ENCODE data around the gene WDFY4. TPM values are rescaled to one million over a fixed set of nuclear protein-coding genes. Genes with fewer than 3 reads are reported as not detected.

WDFY4 gene
- total and polyA plus RNA-seq, 4 donors = 4.6 to 26.9 (median 13.5) TPM

DNA sequence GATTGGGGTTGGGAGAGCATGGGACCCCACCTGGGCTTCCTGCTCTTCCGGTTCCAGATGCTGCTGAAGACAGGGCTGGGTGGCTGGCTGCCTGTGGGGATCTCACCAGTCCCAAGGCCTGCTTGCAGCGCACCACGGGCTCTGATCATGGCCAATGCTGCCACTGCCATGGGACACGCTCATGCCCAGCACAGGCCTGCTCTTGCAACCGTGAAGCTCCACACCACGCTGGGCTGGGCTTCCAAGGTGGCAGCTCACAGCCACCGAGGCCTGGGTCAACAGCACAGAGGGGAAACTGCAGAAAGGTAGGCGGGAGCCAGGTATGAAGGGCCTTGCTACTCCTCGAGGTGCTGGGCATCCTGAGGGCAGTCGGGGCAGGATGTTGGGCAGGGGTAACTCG lies 327.1 kb downstream of the WDFY4 start:
- 93 to 94% methylated on average over 11 of the region's 11 CpGs for WGBS, 2 donors
- no peak overlapping the region for H3K27ac ChIP-seq (ENCODE audit: low read depth in 1 of 2, low read length in 1 of 2)

DNA sequence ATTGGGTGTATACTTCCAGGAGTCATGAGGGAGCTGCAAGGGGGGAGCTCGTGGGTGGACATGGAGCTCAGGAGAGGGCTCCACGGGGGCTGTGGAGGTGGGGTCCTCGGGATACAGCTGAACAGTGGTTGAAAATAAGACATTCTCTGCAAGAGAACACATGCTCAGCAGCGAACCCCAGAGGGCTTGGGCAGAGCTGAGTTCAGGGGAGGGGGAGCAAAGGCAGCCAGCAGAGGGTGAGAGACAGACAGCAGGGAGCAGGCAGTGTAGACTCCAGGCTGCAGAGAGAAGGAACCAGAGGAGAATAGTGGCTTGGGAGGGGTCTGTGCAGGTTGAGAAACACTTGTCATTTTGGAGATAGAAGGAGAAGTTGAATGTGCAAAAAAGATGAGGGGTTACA lies 327.9 kb downstream of the WDFY4 start:
- H3K9me3 ChIP-seq (ENCODE audit: control insufficient read depth in 4 of 4, insufficient read depth in 3 of 4, low read length in 3 of 4) = no peaks in the 10 kb centered on the region
- DNase-seq (no peak), ATAC-seq (ENCODE audit: insufficient read depth, low FRiP score) (no peak)
- TF ChIP-seq, protein P1, sequence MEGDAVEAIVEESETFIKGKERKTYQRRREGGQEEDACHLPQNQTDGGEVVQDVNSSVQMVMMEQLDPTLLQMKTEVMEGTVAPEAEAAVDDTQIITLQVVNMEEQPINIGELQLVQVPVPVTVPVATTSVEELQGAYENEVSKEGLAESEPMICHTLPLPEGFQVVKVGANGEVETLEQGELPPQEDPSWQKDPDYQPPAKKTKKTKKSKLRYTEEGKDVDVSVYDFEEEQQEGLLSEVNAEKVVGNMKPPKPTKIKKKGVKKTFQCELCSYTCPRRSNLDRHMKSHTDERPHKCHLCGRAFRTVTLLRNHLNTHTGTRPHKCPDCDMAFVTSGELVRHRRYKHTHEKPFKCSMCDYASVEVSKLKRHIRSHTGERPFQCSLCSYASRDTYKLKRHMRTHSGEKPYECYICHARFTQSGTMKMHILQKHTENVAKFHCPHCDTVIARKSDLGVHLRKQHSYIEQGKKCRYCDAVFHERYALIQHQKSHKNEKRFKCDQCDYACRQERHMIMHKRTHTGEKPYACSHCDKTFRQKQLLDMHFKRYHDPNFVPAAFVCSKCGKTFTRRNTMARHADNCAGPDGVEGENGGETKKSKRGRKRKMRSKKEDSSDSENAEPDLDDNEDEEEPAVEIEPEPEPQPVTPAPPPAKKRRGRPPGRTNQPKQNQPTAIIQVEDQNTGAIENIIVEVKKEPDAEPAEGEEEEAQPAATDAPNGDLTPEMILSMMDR (IDR thresholded peaks at IDR 0.05; ENCODE audit: control extremely low read depth, extremely low read depth) = no peak
- no peak overlapping the region for H3K4me3 ChIP-seq
- 74 to 82% methylated on average over 4 of the region's 4 CpGs for WGBS, 2 donors
- no peak overlapping the region for H3K9ac ChIP-seq (ENCODE audit: insufficient read depth in 1 of 2, low read length in 2 of 2)
- no peak overlapping the region for H3K27ac ChIP-seq (ENCODE audit: low read depth in 1 of 2, low read length in 1 of 2)
- peaks cover 0 to 6% (median 1%) of the 10 kb centered on the region in 4 donors for H3K36me3 ChIP-seq (ENCODE audit: control insufficient read depth in 4 of 4, insufficient read depth in 4 of 4, low read length in 4 of 4)
- H3K27me3 ChIP-seq (ENCODE audit: control insufficient read depth in 3 of 3, insufficient read depth in 3 of 3, low read length in 2 of 3) = no peaks in the 10 kb centered on the region
- peaks cover 2 to 39% (median 11%) of the 10 kb centered on the region in 5 donors for H3K4me1 ChIP-seq (ENCODE audit: control insufficient read depth in 5 of 5, insufficient read depth in 5 of 5, low read length in 5 of 5)

More for the DNA sequence above, 327.1 kb downstream of the WDFY4 start:
- H3K4me1 ChIP-seq (ENCODE audit: control insufficient read depth in 5 of 5, insufficient read depth in 5 of 5, low read length in 5 of 5) = peaks cover 2 to 39% (median 11%) of the 10 kb centered on the region in 5 donors
- no peak overlapping the region for H3K9ac ChIP-seq (ENCODE audit: insufficient read depth in 1 of 2, low read length in 2 of 2)
- TF ChIP-seq, protein P1 (IDR thresholded peaks at IDR 0.05; ENCODE audit: control extremely low read depth, extremely low read depth) = no peak
- DNase-seq (no peak), ATAC-seq (ENCODE audit: insufficient read depth, low FRiP score) (no peak)
- no peaks in the 10 kb centered on the region for H3K27me3 ChIP-seq (ENCODE audit: control insufficient read depth in 3 of 3, insufficient read depth in 3 of 3, low read length in 2 of 3)
- no peak overlapping the region for H3K4me3 ChIP-seq
- peaks cover 0 to 1% (median 0%) of the 10 kb centered on the region in 4 donors for H3K36me3 ChIP-seq (ENCODE audit: control insufficient read depth in 4 of 4, insufficient read depth in 4 of 4, low read length in 4 of 4)
- no peaks in the 10 kb centered on the region for H3K9me3 ChIP-seq (ENCODE audit: control insufficient read depth in 4 of 4, insufficient read depth in 3 of 4, low read length in 3 of 4)

DNA sequence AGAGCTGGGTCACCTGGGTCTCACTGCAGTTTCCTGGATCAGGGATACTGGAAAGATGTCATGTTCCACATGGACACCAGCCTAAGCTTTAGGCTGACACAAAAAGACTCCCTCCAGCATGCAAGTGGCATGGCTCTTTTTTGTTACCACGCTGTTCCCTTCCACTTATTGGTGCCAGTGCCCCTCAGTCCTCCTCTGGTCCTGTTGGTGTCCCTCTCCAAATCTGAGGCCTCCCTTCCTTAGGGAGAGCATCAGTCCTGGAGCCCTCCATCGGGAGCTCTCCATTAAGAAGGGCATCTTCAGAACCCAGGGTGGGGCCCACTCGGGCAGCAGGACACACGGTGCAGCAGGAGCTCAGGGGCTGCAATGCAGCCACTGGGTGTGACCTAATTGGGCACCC lies 331.0 kb downstream of the WDFY4 start:
- 89 to 92% methylated on average over 4 of the region's 4 CpGs for WGBS, 2 donors
- Histone ChIP-seq H3K27ac (ENCODE audit: low read depth in 1 of 2, low read length in 1 of 2) (no peak overlapping the region), H3K9me3 (ENCODE audit: control insufficient read depth in 4 of 4, insufficient read depth in 3 of 4, low read length in 3 of 4) (no peaks in the 10 kb centered on the region), H3K4me1 (ENCODE audit: control insufficient read depth in 5 of 5, insufficient read depth in 5 of 5, low read length in 5 of 5) (peaks cover 2 to 18% (median 5%) of the 10 kb centered on the region in 5 donors), H3K9ac (ENCODE audit: insufficient read depth in 1 of 2, low read length in 2 of 2) (no peak overlapping the region), H3K36me3 (ENCODE audit: control insufficient read depth in 4 of 4, insufficient read depth in 4 of 4, low read length in 4 of 4) (peaks cover 0 to 21% (median 7%) of the 10 kb centered on the region in 4 donors), H3K27me3 (ENCODE audit: control insufficient read depth in 3 of 3, insufficient read depth in 3 of 3, low read length in 2 of 3) (no peaks in the 10 kb centered on the region), H3K4me3 (no peak overlapping the region)
- TF ChIP-seq, protein P1 (IDR thresholded peaks at IDR 0.05; ENCODE audit: control extremely low read depth, extremely low read depth) = no peak
- no peak for ATAC-seq (ENCODE audit: insufficient read depth, low FRiP score)
- DNase-seq = no peak

DNA sequence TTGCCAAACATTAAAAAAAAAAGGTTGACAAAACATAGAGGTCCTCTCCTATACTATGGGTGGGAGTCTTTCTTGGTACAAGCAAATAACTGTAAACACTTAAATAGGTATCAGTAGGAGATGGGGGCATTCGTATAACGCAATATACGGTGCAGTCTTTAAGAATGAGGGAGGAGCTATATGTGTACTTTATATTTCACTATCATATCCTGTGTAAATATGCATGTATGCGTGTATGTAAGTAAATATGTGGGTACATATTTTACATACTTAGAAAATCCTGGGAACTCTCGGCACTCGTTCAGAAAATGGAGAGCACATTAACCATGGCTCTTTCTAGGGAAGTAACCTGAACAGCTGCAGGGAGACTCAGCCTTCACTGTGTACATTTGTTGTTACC lies 337.0 kb downstream of the WDFY4 start:
- 78 to 89% methylated on average over 6 of the region's 6 CpGs for WGBS, 2 donors
- Histone ChIP-seq H3K4me1 (ENCODE audit: control insufficient read depth in 5 of 5, insufficient read depth in 5 of 5, low read length in 5 of 5) (peaks cover 0 to 32% (median 23%) of the 10 kb centered on the region in 5 donors), H3K27me3 (ENCODE audit: control insufficient read depth in 3 of 3, insufficient read depth in 3 of 3, low read length in 2 of 3) (no peaks in the 10 kb centered on the region), H3K9me3 (ENCODE audit: control insufficient read depth in 4 of 4, insufficient read depth in 3 of 4, low read length in 3 of 4) (no peaks in the 10 kb centered on the region), H3K27ac (ENCODE audit: low read depth in 1 of 2, low read length in 1 of 2) (no peak overlapping the region), H3K9ac (ENCODE audit: insufficient read depth in 1 of 2, low read length in 2 of 2) (no peak overlapping the region), H3K36me3 (ENCODE audit: control insufficient read depth in 4 of 4, insufficient read depth in 4 of 4, low read length in 4 of 4) (peaks cover 0 to 21% (median 8%) of the 10 kb centered on the region in 4 donors), H3K4me3 (no peak overlapping the region)
- TF ChIP-seq, protein P1 (IDR thresholded peaks at IDR 0.05; ENCODE audit: control extremely low read depth, extremely low read depth) = no peak
- ATAC-seq (ENCODE audit: insufficient read depth, low FRiP score) (no peak), DNase-seq (no peak)

Data from lung (tissue), 12 donors.